Activated CD4-positive, alpha-beta T cell treated with anti-CD3 and anti-CD28 coated beads for 1 hour (primary cell): ENCODE results near the gene KRTAP5-1.
"Not testable (repeated sequence)": the region's sequence is repeated elsewhere in the genome, so short reads cannot be mapped to it uniquely, and the experiment has no call there.

ENCODE experiments used
- DNase-seq: peaks from one replicate; pipeline ENCODE4 v3.0.0-alpha.2; 2020

The KRTAP5-1 gene, protein sequence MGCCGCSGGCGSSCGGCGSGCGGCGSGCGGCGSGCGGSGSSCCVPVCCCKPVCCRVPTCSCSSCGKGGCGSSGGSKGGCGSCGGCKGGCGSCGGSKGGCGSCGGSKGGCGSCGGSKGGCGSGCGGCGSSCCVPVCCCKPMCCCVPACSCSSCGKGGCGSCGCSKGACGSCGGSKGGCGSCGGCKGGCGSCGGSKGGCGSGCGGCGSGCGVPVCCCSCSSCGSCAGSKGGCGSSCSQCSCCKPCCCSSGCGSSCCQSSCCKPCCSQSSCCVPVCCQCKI

DNA sequence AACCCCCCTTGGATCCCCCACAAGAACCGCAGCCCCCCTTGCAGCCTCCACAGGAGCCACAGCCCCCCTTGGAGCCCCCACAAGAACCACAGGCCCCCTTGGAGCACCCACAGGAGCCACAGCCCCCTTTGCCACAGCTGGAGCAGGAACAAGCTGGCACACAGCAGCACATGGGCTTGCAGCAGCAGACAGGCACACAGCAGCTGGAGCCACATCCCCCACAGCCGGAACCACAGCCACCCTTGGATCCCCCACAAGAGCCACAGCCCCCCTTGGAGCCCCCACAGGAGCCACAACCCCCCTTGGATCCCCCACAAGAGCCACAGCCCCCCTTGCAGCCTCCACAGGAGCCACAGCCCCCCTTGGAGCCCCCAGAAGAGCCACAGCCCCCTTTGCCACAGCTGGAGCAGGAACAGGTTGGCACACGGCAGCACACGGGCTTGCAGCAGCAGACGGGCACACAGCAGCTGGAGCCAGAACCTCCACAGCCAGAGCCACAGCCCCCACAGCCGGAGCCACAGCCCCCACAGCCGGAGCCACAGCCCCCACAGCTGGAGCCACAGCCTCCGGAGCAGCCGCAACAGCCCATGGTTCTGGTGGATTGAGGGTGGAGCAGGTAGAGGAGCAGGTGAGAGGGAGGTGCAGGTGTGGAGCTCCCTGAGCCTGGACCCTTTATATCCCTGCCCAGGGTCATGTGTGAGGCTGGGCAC is at the start of gene KRTAP5-1:
KRTAP5-1 (minus strand) TSS at position 623 of the 710 bp plus-strand sequence; CDS start at position 589, 34 bp downstream.
- not testable (repeated sequence) for DNase-seq

DNA sequence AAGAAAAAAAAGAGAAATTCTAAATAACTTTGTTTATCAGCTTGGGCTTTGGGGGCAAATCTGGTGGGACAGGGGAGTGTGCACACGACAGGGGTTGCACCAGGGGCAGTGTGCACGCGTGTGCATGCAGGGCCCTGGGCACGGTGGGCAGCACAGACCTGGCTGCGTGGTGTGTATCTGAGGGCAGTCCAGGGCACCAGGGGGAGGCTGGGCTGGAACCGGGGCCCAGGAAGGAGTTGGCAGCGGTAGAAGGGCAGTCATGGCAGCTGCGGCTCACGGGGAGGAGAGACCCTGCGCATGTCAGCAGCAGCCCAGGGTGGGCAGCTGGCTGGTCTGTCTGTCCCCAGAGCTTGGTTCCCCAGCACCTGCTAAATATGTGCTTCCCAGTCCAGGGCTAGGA is 48.8 kb upstream of the KRTAP5-1 start:
- no peak for DNase-seq

DNA sequence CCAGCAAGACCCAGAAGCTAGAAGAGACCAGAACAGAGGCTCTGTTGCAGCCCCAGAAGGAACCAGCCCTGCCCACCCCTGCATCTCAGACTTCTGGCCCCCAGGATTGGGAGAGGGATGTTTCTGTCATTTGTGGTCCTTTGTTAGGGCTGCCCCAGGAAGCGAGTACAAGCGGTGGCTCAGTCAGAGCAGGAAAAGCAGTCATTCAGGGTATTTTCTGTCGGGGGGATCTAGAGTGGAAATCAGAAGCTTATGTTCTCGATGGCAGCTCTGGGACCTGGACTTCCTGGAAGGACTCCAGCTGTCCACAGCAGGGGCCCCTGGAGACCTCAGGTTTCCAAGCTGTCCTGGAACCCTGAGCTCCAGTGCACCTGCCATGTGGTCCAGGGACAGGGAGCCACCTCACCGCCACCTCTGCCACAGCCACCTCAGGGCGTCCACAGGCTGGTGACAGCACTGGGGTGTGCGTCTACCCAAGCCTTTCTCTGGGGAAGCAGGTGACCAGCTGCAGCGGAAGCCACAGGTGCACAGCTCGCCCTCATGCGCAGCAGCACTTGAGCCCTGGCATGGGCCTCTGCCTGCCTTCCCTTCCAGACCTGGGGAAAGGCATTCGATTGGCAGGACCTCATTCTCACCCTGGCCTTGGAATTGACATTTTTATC is 47.1 kb upstream of the KRTAP5-1 start:
- no peak for DNase-seq

DNA sequence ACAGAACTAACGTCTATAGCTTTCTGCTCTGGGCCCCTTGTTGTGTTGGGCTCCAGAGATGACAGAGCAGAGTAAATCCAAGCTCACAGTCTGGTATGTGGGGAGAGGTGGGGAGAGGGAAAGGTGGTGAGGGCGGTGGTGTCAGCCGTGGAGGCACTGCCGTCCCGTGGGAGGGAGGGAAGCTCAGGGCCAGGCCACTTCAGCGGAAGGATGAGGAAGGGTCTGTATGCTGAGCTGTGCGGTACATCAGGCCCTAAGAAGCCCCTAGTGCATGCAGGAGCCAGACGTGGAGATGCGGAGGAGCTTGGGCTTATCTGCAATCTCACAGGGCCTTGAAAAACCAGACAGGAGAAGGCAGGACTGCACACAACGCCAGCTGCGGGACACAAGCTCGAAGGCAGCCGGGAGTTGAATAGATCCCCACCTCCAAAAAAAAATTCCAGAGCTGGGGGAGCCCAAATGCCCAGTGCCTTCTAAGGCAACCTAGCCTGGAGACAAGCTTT is 46.0 kb upstream of the KRTAP5-1 start:
- no peak for DNase-seq

DNA sequence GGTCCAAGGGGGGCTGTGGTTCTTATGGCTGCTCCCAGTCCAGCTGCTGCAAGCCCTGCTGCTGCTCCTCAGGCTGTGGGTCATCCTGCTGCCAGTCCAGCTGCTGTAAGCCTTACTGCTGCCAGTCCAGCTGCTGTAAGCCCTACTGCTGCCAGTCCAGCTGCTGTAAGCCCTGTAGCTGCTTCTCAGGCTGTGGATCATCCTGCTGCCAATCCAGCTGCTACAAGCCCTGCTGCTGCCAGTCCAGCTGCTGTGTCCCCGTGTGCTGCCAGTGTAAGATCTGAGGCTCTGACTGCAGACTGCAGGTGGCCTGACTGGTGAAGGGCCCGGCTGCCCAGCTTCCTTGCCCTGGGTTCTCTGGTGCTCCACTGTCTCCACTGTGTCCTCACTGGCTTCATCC is 45.2 kb upstream of the KRTAP5-1 start:
- DNase-seq, result no peak

DNA sequence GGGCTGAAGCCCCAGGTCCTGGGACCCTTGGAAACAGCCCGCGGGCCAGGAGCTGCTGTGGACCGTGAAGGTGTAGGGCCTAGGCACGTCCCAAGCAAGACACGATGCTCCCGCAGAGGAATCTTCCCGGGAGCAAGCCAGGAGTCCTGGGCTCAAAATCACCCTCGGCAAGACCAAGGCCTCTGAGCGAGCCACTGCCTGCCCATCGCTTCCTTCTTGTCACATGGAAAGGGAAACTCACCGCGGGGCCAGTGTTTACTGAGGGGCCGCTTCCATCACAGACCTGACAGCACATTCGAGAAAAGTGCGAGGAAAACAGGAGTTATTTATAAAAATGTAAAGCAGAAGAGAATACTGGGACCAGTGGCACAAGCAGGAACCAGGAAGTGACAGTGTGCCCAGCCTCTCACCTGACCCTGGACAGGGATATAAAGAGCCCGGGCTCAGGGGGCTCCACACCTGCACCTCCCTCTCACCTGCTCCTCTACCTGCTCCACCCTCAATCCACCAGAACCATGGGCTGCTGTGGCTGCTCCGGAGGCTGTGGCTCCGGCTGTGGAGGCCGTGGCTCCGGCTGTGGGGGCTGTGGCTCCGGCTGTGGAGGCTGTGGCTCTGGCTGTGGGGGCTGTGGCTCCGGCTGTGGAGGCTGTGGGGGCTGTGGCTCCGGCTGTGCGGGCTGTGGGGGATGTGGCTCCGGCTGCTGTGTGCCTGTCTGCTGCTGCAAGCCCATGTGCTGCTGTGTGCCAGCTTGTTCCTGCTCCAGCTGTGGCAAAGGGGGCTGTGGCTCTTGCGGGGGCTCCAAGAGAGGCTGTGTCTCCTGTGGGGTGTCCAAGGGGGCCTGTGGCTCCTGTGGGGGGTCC is 44.5 kb upstream of the KRTAP5-1 start, which contains the start of gene KRTAP5-5:
KRTAP5-5 (plus strand) TSS at position 450 of the 860 bp plus-strand sequence; CDS start at position 516, 66 bp downstream.
- DNase-seq, result no peak

DNA sequence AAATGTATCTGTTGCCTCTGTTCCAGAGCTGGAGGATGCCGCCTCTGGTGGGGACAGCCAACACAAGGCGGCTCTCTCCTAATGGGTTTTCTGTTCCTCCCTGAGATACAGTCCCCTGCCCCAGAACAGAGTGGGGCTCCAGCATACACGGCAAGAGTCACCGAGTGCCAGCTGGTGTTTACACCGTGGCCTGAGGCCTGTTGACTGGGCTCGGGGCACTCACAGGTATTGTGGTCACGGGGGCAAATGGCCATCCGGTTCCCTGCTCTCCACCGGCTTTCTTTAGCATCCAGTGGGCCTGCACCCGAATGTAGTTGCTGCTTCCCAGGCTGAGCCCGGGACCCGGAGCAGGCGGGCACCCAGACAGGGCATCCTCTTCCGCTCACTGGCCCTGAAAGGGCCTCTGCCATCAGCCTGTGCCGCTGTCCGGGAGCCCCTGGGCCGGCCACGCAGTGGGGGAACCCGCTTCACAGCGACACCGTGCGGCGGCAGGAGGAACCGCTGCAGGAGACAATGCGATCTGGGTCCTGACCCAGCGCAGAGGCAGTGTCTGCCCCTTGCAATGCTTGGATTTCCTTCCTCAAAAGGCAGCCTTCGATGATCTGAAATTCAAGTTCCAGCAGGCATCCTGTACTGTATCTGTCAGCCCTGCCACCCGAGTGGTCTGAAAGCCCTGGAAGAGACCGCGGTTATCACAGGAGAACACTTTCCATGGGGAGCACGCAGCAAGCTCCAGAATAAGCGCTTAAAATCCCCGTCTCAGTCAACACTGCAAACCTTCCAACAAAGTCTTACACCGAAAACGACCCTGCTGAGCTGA is 43.6 kb upstream of the KRTAP5-1 start:
- DNase-seq, result peak; percentile 31

DNA sequence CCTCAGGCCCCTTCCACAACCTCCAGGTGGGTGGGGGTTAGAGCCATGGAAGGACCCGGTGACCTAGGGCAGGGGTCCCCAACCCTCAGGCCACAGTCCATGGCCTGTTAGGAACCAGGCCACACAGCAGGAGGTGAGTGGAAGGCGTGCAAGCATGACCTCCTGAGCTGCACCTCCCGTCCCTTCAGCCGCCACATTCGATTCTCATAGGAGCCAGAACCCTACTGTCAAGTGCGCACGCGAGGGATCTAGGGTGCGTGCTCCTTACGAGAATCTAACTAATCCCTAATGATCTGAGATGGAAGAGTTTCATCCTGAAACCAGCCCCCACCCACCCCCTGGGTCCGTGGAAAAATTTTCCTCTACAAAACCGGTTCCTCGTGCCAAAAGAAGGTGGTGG is 40.5 kb upstream of the KRTAP5-1 start:
- no peak for DNase-seq

DNA sequence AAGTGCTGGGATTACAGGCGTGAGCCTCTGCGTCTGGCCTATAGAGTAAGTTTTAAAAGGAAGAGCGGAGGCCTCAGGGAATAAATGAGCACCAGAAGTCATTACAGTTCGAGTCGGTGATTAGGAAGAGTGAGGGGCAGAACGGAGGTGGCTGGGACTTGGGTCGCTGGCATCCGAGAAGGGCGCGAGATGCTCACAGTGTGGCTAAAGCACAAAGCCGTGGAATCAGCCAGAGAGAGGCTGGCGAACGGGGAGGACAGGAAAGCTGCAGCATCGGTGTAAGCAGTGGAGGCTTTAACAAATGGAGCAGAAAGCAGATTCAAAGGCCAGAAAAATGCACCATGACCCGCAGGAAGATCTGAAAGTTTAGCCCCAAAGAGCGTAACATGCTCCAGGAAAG is 39.5 kb upstream of the KRTAP5-1 start:
- DNase-seq, result no peak

DNA sequence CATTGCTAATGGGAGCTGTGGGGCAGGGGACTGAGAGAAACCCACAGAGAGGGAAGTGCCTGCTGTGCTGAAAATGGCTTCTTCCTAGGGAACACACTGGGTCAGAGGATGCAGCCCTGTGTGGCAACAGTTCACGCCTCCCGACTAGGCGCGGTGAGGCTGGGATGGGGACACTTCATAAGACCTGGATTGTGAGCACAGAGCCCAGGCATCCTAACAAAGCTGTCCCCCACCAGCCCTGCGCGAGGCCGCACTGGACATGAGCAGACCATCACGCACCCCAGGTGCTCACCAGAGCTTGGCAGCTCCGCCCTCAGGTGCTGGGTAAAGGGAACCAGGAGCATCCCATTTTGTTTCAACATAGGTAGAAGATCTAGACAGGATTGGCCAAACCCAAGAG is 38.6 kb upstream of the KRTAP5-1 start:
- DNase-seq, result no peak

DNA sequence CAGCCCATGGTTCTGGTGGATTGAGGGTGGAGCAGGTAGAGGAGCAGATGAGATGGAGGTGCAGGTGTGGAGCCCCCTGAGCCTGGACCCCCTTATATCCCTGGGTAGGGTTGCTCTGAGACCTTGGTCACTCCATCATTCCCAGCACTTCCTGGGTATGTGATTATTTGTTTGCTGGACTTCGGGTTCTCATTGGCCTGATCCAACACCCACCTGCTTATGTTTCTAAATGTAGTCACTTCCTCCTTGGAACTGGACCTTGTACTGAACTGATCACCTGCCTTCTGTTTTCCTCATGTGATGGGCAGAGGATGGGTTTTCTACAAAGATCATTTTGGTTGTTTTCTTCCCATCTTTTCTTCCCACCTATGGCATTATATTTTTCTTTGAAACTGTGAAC is 37.0 kb upstream of the KRTAP5-1 start, which contains the start of gene KRTAP5-4:
KRTAP5-4 (minus strand) TSS at position 53 of the 400 bp plus-strand sequence; CDS start at position 8, 45 bp downstream.
- no peak for DNase-seq

DNA sequence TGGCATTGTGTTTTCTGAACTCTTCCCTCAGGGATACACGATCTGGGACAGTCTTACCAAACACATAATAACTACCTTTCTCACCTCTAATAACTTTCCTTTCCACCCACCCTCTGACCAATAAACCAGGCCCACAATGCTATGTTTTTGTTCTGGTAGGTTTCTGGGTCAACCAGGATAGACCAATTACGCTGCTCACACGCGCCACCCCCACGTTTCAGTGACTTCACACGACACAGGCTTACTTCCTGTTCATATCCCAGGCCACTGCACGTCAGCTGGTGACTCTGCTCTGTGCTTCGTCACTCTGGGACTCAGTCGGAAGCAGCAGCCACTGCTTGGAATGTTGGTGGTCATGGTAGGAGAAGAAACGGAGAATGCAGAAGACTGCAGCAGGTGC is 34.4 kb upstream of the KRTAP5-1 start:
- DNase-seq, result no peak

DNA sequence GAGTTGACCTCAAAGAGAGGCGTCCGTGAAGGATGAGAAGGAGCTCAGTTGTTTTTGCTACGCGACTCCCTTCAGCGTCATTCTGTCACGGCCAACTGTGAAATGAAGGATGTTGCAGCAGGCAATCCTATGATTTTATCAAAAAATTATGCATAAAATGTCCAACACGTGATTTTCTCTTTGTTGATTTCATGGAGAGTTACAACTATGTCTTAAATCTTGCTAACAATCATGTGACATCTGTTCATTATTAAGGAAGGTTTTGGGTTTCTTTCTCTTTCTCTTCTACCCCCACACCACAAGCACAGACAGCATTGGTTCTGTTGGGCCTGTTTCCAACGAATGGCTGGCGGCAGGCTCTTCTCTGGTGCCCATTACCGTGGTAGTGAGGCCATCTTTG is 33.1 kb upstream of the KRTAP5-1 start:
- no peak for DNase-seq

DNA sequence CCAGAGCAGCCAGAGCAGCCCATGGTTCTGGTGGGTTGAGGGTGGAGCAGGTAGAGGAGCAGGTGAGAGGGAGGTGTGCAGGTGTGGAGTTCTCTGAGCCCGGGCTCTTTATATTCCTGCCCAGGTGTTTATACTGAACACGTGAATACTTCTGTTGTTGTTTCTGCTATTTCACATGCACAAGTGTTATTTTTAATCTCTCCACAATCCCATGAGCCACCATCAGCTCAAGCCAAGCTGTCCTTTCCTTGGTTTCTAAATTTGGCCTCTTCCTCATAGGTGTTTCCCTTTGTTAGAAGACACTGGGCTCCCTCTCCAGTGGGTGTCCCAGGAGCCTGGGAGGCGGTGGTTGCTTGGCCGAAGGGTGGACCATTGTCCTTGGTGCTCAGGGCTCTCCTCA is 23.3 kb upstream of the KRTAP5-1 start, which contains the start of gene KRTAP5-3:
KRTAP5-3 (minus strand) TSS at position 101 of the 400 bp plus-strand sequence; CDS start at position 23, 78 bp downstream.
- DNase-seq, result no peak

DNA sequence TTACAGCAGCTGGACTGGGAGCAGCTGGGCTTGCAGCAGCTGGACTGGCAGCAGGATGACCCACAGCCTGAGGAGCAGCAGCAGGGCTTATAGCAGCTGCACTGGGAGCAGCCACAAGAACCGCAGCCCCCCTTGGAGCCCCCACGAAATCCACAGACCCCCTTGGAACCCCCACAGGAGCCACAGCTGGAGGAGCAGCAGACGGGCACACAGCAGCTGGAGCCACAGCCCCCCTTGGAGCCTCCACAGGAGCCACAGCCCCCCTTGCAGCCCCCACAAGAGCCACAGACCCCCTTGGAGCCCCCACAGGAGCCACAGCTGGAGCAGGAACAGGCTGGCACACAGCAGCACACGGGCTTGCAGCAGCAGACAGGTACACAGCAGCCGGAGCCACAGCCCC is 22.8 kb upstream of the KRTAP5-1 start:
- not testable (repeated sequence) for DNase-seq

DNA sequence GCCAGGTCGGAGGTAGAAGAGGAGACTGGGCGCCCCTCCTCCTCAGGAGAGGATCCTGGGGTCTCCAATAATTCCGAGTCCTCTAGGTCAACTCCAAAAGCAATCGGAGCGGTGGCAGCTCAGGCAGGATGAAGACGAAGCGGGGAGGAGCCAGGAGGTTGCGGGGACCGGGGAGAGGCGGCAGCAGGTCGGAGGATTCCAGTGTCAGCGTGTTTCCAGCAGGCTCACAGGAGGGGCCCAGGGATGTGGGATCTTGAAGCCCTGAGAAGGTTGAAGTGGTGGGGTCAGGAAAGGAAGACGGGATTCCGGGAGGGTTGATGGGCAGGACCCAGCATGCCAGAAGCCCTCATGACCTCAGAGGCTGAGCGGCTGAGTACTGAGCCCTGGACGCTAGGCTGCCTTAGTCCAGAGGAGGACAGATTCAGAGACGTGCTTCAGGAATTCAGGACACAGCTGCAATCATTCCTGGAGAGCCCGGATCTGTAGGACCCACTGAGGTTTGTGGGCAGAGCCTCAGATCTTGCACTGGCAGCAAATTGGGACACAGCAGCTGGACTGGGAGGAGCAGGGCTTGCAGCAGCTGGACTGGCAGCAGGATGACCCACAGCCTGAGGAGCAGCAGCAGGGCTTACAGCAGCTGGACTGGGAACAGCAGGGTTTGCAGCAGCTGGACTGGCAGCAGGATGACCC is 22.2 kb upstream of the KRTAP5-1 start:
- not testable (repeated sequence) for DNase-seq

DNA sequence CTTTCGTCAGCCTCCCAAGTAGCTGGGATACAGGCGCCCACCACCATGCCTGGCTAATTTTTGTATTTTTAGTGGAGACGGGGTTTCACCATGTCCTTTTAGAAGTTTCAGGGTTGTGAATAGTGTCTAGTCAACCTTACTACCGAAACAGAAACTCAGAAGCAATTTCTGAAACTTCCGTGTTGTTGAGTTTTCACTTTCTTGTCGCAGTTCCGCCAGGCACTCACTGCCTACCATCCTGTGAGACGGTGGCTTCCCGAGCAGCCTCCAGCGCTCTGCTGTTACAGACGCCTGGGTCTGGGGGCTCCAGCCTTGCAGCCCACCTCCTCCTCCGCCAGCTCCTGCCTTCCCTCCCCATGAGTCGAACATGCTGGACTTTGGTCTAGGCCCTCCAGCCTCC is 20.8 kb upstream of the KRTAP5-1 start:
- not testable (repeated sequence) for DNase-seq

DNA sequence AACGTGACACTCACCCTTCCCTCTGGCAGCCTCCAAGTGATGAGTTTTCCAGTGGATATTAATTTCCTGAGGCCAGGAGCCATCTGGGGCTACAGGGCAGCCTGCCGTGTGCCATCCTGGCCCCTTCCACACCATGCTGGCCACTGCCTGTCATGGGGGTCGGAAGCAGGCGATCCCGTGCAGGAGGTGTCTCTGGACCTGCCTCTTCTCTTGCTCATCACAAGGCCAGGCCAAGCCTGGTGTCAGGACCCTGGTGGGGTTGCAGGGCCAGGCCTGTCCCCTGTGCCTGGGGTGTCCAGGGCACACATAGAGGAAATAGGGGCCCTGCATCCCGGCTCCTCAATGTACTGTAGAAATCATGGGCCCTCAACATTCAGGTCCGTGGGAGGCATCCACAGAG is 19.6 kb upstream of the KRTAP5-1 start:
- no peak for DNase-seq

DNA sequence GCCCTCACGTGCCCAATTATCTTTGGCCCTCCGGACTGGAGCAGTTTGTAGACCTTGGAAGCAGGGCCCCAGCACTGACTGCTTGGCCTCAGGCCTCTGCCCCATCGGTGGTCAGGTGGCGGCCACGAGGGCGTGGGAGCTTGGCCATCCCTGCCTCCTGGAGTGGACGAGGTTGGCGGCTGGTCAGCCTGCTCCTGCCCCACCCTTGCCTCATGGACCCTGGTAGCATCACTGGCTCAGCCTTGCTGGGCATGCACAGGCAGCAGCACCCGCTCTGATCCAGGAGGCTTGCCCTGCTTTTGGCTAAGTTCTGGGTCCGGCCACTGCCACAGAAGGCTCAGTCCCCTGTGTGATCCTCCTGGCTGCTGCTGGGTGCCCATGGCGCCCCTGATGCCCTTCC is 19.1 kb upstream of the KRTAP5-1 start:
- no peak for DNase-seq

DNA sequence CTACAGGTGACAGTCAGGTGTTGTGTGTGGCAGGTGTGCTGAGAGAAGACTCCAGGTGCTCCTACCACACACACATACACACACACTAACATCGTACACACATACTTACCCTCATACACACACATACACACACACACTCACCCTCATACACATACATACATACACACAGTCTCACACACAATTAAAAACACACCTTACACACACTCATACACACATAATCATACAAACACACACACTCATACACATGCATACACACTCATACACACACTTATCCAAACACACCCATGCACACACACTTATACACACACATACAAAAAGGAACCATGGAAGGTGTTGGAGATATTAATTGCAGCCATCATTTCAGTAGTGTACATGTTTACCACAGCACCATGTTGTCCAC is 18.5 kb upstream of the KRTAP5-1 start:
- no peak for DNase-seq

DNA sequence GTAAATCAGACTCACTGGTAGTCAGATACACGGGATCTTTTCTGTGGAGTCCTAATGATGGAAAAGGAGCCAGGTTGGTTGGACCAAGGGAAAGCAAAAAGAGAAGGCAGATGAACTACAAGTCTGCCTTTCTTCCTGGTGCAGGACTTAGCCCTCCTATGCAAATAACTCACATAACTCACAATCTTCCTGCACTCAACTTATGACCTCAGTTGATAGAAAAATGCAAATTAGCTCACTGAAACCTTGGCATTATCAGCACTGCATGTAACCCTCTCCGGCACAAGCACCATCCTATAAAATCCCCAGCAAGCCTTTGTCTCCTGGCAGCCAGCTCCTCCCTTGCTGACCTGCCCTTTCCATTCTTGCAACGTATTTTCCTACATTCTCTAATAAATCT is 16.6 kb upstream of the KRTAP5-1 start:
- DNase-seq, result not testable (repeated sequence)
